Body of pancreas (tissue), 4 donors: ENCODE measurements around the gene XPO6.

Experiments
- POLR2A ChIP-seq, 3 donors: fragments of 450-650 bp; IDR thresholded peaks; one replicate each; pipeline ENCODE4 v1.6.1; 2016; ENCODE audit warnings: antibody characterized with exemption in 3 of 3, mild to moderate bottlenecking in 2 of 3
- TF ChIP-seq, protein P1 (sequence below), 7 experiments: fragments of 450-650 bp in 4 of 7; fragments of 200-600 bp in 3 of 7; sonication (generic) in 3 of 7; IDR thresholded peaks; one replicate each; pipeline ENCODE4 v1.5.1; 2016 to 2019; ENCODE audit warnings: antibody characterized with exemption in 7 of 7

- TF ChIP-seq POLR2A (IDR thresholded peaks at IDR 0.05), result no peak
- TF ChIP-seq, protein P1, sequence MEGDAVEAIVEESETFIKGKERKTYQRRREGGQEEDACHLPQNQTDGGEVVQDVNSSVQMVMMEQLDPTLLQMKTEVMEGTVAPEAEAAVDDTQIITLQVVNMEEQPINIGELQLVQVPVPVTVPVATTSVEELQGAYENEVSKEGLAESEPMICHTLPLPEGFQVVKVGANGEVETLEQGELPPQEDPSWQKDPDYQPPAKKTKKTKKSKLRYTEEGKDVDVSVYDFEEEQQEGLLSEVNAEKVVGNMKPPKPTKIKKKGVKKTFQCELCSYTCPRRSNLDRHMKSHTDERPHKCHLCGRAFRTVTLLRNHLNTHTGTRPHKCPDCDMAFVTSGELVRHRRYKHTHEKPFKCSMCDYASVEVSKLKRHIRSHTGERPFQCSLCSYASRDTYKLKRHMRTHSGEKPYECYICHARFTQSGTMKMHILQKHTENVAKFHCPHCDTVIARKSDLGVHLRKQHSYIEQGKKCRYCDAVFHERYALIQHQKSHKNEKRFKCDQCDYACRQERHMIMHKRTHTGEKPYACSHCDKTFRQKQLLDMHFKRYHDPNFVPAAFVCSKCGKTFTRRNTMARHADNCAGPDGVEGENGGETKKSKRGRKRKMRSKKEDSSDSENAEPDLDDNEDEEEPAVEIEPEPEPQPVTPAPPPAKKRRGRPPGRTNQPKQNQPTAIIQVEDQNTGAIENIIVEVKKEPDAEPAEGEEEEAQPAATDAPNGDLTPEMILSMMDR (IDR thresholded peaks at IDR 0.05), result no peak
These were observed 124.0 kb downstream of the XPO6 start for GRCh38 chr16:28087675-28088300.
